ENCODE results near the gene SEC31A.

The SEC31A gene

GRCh38 chr4:82896755-82897154 is 5.8 kb upstream of the SEC31A start:
- no peak for TF ChIP-seq CTCF (IDR thresholded peaks at IDR 0.05; ENCODE audit: insufficient read depth, low read depth, low read length, missing control alignments)
- no peak overlapping the region for H3K4me3 ChIP-seq (ENCODE audit: low read depth, low read length)

DNA sequence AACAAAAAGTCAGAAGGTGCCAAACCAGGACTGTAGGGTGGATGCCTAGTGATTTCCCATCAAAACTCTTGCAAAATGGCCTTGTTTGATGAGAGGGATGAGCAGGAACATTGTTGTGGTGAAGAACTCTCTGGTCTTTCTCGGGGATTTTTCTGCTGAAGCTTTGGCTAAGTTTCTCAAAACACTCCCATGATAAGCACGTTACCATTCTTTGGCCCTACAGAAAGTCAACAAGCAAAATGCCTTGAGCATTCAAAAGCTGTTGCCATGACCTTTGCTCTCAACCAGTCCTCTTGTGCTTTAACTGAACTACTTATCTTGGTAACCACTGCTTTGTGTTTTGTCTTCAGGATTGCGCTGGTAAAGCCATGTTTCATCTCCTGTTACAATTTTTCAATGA is 3.0 kb upstream of the SEC31A start:
- H3K4me3 ChIP-seq (ENCODE audit: low read depth, low read length), result no peak overlapping the region
- DNase-seq (ENCODE audit: low read depth), result no peak
- no peak for TF ChIP-seq CTCF (IDR thresholded peaks at IDR 0.05; ENCODE audit: insufficient read depth, low read depth, low read length, missing control alignments)

More at GRCh38 chr4:82896755-82897154, 5.8 kb upstream of the SEC31A start:
- DNase-seq (ENCODE audit: low read depth), result no peak

GRCh38 chr4:82892467-82892802 is 1.5 kb upstream of the SEC31A start:
- H3K4me3 ChIP-seq (ENCODE audit: low read depth, low read length), result no peak overlapping the region
- no peak for TF ChIP-seq CTCF (IDR thresholded peaks at IDR 0.05; ENCODE audit: insufficient read depth, low read depth, low read length, missing control alignments)
- no peak for DNase-seq (ENCODE audit: low read depth)

- DNase-seq (ENCODE audit: low read depth), result peak; percentile 23
- H3K4me3 ChIP-seq (ENCODE audit: low read depth, low read length), result peak overlapping the region; percentile 64
- TF ChIP-seq CTCF (IDR thresholded peaks at IDR 0.05; ENCODE audit: insufficient read depth, low read depth, low read length, missing control alignments), result no peak
Measured at GRCh38 chr4:82891707-82892466, 934 bp upstream of the SEC31A start.

- peak overlapping the region; percentile 80 for H3K4me3 ChIP-seq (ENCODE audit: low read depth, low read length)
- no peak for TF ChIP-seq CTCF (IDR thresholded peaks at IDR 0.05; ENCODE audit: insufficient read depth, low read depth, low read length, missing control alignments)
- DNase-seq (ENCODE audit: low read depth), result no peak
Measured at GRCh38 chr4:82890528-82890900, 439 bp downstream of the SEC31A start.

- no peak for TF ChIP-seq CTCF (IDR thresholded peaks at IDR 0.05; ENCODE audit: insufficient read depth, low read depth, low read length, missing control alignments)
- H3K4me3 ChIP-seq (ENCODE audit: low read depth, low read length), result peak overlapping the region; percentile 80
- DNase-seq (ENCODE audit: low read depth), result no peak
Measured at GRCh38 chr4:82889287-82889686, 1.7 kb downstream of the SEC31A start.

Measured in GM12865 (cell line).